MCF 10A (cell line): ENCODE data around the gene UBTD2. TPM values are rescaled to one million over a fixed set of nuclear protein-coding genes. Genes with fewer than 3 reads are reported as not detected.
A peak's percentile ranks its signal among the peaks of the same experiment; 100 is the strongest.

ENCODE experiments used
- BruUV-seq: library from RNA; stranded (reverse); fragments of 400-500 nt; replicated peaks from 2 replicates; lab custom pipeline; 2021; lab: Mats Ljungman, UMichigan
- CTCF ChIA-PET: fragments of 300-600 bp; sonication (Branson Sonifier 250); formaldehyde crosslinking; extraction: SDS; loops from one replicate; lab custom pipeline; 2021; ENCODE audit warnings: antibody characterized with exemption, inconsistent platforms; lab: Yijun Ruan, JAX
- POLR2A ChIA-PET: fragments of 300-600, 350-650 bp; sonication (Branson Sonifier 250); formaldehyde crosslinking; extraction: SDS; loops from one replicate; lab custom pipeline; 2020; ENCODE audit warnings: antibody characterized with exemption, inconsistent platforms; lab: Yijun Ruan, JAX
- DNase-seq: peaks from one replicate; pipeline ENCODE4 v3.0.0-alpha.2; 2018; ENCODE audit not compliant: unreplicated experiment
- H3K27ac Mint-ChIP-seq: one replicate; pipeline ENCODE4 v1.8.0; 2022; ENCODE audit warnings: mild to moderate bottlenecking, low read depth, mixed read lengths; ENCODE audit not compliant: unreplicated experiment
- H3K27me3 Mint-ChIP-seq: one replicate; pipeline ENCODE4 v1.8.0; 2022; ENCODE audit warnings: mixed read lengths; ENCODE audit not compliant: insufficient read depth, unreplicated experiment
- H3K36me3 Mint-ChIP-seq: one replicate; pipeline ENCODE4 v1.8.0; 2022; ENCODE audit warnings: mild to moderate bottlenecking, moderate library complexity, mixed read lengths; ENCODE audit not compliant: insufficient read depth, unreplicated experiment
- H3K4me1 Mint-ChIP-seq: one replicate; pipeline ENCODE4 v1.8.0; 2022; ENCODE audit warnings: mixed read lengths; ENCODE audit not compliant: insufficient read depth, unreplicated experiment
- H3K4me3 Mint-ChIP-seq: one replicate; pipeline ENCODE4 v1.8.0; 2022; ENCODE audit warnings: mild to moderate bottlenecking, moderate library complexity, mixed read lengths; ENCODE audit not compliant: unreplicated experiment
- H3K9me3 Mint-ChIP-seq: one replicate; pipeline ENCODE4 v1.8.0; 2022; ENCODE audit warnings: mixed read lengths; ENCODE audit not compliant: unreplicated experiment
- CTCF ChIP-seq: fragments of 200-600 bp; IDR thresholded peaks from one replicate; pipeline ENCODE4 v1.8.0; 2022; ENCODE audit warnings: antibody characterized with exemption, mild to moderate bottlenecking; ENCODE audit not compliant: unreplicated experiment
- intact Hi-C: fragments of 100-400 bp; cut with micrococcal nuclease; formaldehyde crosslinking; loops from 2 replicates; pipeline ENCODE4 v1.14.1; 2022
- total RNA-seq: library from RNA; stranded (reverse); gene quantifications from 2 replicates; pipeline ENCODE4 v1.2.3, GENCODE V29; 2022

The UBTD2 gene
- total RNA-seq, 1 experiment from 2014 or later: 24.1 TPM

GRCh38 chr5:172315587-172316493 lies 32.3 kb upstream of the UBTD2 start:
- H3K36me3 Mint-ChIP-seq: peaks cover 7% of the 10 kb centered on the region
- H3K4me3 Mint-ChIP-seq: no peak overlapping the region
- peak overlapping the region; percentile 13 for H3K27ac Mint-ChIP-seq
- TF ChIP-seq CTCF: no peak
- H3K4me1 Mint-ChIP-seq: peaks cover 12% of the 10 kb centered on the region
- ChIA-PET CTCF (no interaction called here), POLR2A (interaction anchor here (1.1 to 1.4 kb wide), 3 partner anchors 12 to 105 kb away, joined by 3 to 4 read pairs (median 3); no protein-coding TSS in a partner anchor)
- no peak for DNase-seq
- H3K27me3 Mint-ChIP-seq: no peaks in the 10 kb centered on the region
- intact Hi-C loops: no loop called here
- H3K9me3 Mint-ChIP-seq: no peaks in the 10 kb centered on the region
- BruUV-seq: no TSS peak

- H3K4me3 Mint-ChIP-seq: no peak overlapping the region
- peaks cover 10% of the 10 kb centered on the region for H3K4me1 Mint-ChIP-seq
- ChIA-PET POLR2A (no interaction called here), CTCF (interaction anchor here (0.6 to 1.3 kb wide), 5 partner anchors 10 to 139 kb away, joined by 3 to 4 read pairs (median 3); no protein-coding TSS in a partner anchor)
- intact Hi-C loops: no loop called here
- H3K27ac Mint-ChIP-seq: no peak overlapping the region
- no peak for DNase-seq
- no peaks in the 10 kb centered on the region for H3K36me3 Mint-ChIP-seq
- no peaks in the 10 kb centered on the region for H3K9me3 Mint-ChIP-seq
- TF ChIP-seq CTCF: no peak
- no peaks in the 10 kb centered on the region for H3K27me3 Mint-ChIP-seq
- BruUV-seq: no TSS peak
Measured at GRCh38 chr5:172313915-172314314, 30.4 kb upstream of the UBTD2 start.

- H3K36me3 Mint-ChIP-seq: no peaks in the 10 kb centered on the region
- H3K9me3 Mint-ChIP-seq: no peaks in the 10 kb centered on the region
- peaks cover 13% of the 10 kb centered on the region for H3K4me1 Mint-ChIP-seq
- no peak for TF ChIP-seq CTCF
- intact Hi-C loops: no loop called here
- DNase-seq: no peak
- H3K4me3 Mint-ChIP-seq: no peak overlapping the region
- no TSS peak for BruUV-seq
- POLR2A ChIA-PET: interaction anchor here (0.6 kb wide), 2 partner anchors 29 to 249 kb away, joined by 3 read pairs; no protein-coding TSS in a partner anchor
- no peaks in the 10 kb centered on the region for H3K27me3 Mint-ChIP-seq
- CTCF ChIA-PET: interaction anchor here (0.6 to 1.0 kb wide), 3 partner anchors 67 to 206 kb away, joined by 3 to 4 read pairs (median 3); no protein-coding TSS in a partner anchor
- H3K27ac Mint-ChIP-seq: no peak overlapping the region
Measured at GRCh38 chr5:172312286-172312685, 28.7 kb upstream of the UBTD2 start.

GRCh38 chr5:172311605-172312004 lies 28.0 kb upstream of the UBTD2 start:
- TF ChIP-seq CTCF: no peak
- H3K9me3 Mint-ChIP-seq: no peaks in the 10 kb centered on the region
- no peak overlapping the region for H3K27ac Mint-ChIP-seq
- ChIA-PET CTCF (interaction anchor here (0.6 kb wide), 2 partner anchors 68 to 205 kb away, joined by 3 read pairs; no protein-coding TSS in a partner anchor), POLR2A (interaction anchor here (0.7 kb wide), 1 partner anchor 9 kb away, joined by 3 read pairs; no protein-coding TSS in a partner anchor)
- intact Hi-C loops: no loop called here
- DNase-seq: no peak
- no peak overlapping the region for H3K4me3 Mint-ChIP-seq
- H3K36me3 Mint-ChIP-seq: no peaks in the 10 kb centered on the region
- H3K27me3 Mint-ChIP-seq: no peaks in the 10 kb centered on the region
- BruUV-seq: no TSS peak
- H3K4me1 Mint-ChIP-seq: peaks cover 13% of the 10 kb centered on the region
